K562 (cell line): ENCODE measurements around the gene ARPC1A. TPM values are rescaled to one million over a fixed set of nuclear protein-coding genes. Genes with fewer than 3 reads are reported as not detected.

Source experiments
- BRCA1 ChIP-seq, 2 experiments: fragments of 450-650 bp in 1 of 2; sonication (generic) in 1 of 2; formaldehyde crosslinking in 1 of 2; IDR thresholded peaks; 2 replicates each; pipeline versions ENCODE4 v1.5.0 to v1.6.1; 2017 to 2020; ENCODE audit warnings: mild to moderate bottlenecking in 1 of 2, missing genetic modification reagents in 1 of 2
- EP400 ChIP-seq: fragments of 450-650 bp; IDR thresholded peaks from 2 replicates; pipeline ENCODE4 v1.6.1; 2017; ENCODE audit warnings: antibody characterized with exemption, mild to moderate bottlenecking, moderate library complexity
- HMG20B ChIP-seq: fragments of 250-450 bp; sonication (Bioruptor Pico); IDR thresholded peaks from 2 replicates; pipeline ENCODE4 v1.5.0; 2021; ENCODE audit warnings: mild to moderate bottlenecking
- IRF2 ChIP-seq: sonication (generic); formaldehyde crosslinking; IDR thresholded peaks from 2 replicates; pipeline ENCODE4 v1.8.1; 2022; ENCODE audit warnings: mild to moderate bottlenecking, missing genetic modification reagents
- KLF10 ChIP-seq: fragments of 250-450 bp; sonication (Bioruptor Pico); IDR thresholded peaks from 2 replicates; pipeline ENCODE4 v1.6.1; 2021; ENCODE audit warnings: matching md5 sums
- MIER1 ChIP-seq: fragments of 450-650 bp; IDR thresholded peaks from 2 replicates; pipeline ENCODE4 v1.6.1; 2016; ENCODE audit warnings: antibody characterized with exemption, mild to moderate bottlenecking, low read depth
- RBM15 ChIP-seq: fragments of 200-400 bp; formaldehyde crosslinking; IDR thresholded peaks from 2 replicates; pipeline ENCODE4 v1.6.1; 2018; ENCODE audit warnings: mild to moderate bottlenecking, low read length, moderate library complexity; ENCODE audit not compliant: insufficient read depth
- ZNF133 ChIP-seq: fragments of 250-450 bp; sonication (Bioruptor Pico); IDR thresholded peaks from 2 replicates; pipeline ENCODE4 v1.4.0; 2020; ENCODE audit warnings: mild to moderate bottlenecking
- ZNF436 ChIP-seq: fragments of 250-450, 450-650 bp; sonication (Bioruptor Pico); formaldehyde crosslinking; IDR thresholded peaks from 2 replicates; pipeline ENCODE4 v1.7.0; 2020; ENCODE audit warnings: mild to moderate bottlenecking
- ZNF507 ChIP-seq: conservative IDR thresholded peaks from 2 replicates; pipeline ENCODE4 v1.6.1; 2017; ENCODE audit warnings: missing genetic modification characterization, missing compliant biosample characterization
- polyA plus RNA-seq, 8 experiments: library from polyadenylated mRNA; depleted of rRNA in 4 of 8; stranded (reverse) in 5 of 8; unstranded in 3 of 8; fragments of >200 nt; fragmentation: Nextera tagmentation in 2 of 8; fragmentation: Illumina TruSeq in 1 of 8; extraction: Ambion mirVana in 2 of 8; extraction: Trizol in 1 of 8; gene quantifications; 2 replicates each; pipeline versions ENCODE4 v1.2.1 to v1.2.3, GENCODE V29; 2011 to 2014; ENCODE audit warnings: inconsistent platforms in 1 of 8, missing spikeins in 1 of 8
- total RNA-seq, 7 experiments: library from RNA; depleted of rRNA in 6 of 7; stranded (reverse); fragments of >200 nt in 6 of 7; fragmentation: Illumina TruSeq in 2 of 7; extraction: Trizol in 2 of 7; gene quantifications; 2 replicates each; pipeline versions ENCODE4 v1.2.1 to v1.2.3, GENCODE V29; 2011 to 2021; ENCODE audit warnings: low replicate concordance in 1 of 7
- TF ChIP-seq, protein P1 (sequence below), 2 experiments: fragments of 450-650 bp; IDR thresholded peaks; 2 replicates each; pipeline ENCODE4 v1.6.1; 2016; ENCODE audit warnings: mild to moderate bottlenecking in 2 of 2, borderline replicate concordance in 1 of 2, low read depth in 1 of 2, moderate library complexity in 1 of 2
- TF ChIP-seq, protein P2 (sequence below): fragments of 250-450 bp; sonication (Bioruptor Pico); IDR thresholded peaks from 2 replicates; pipeline ENCODE4 v1.8.0; 2021; ENCODE audit warnings: moderate library complexity, mild to moderate bottlenecking, inconsistent platforms
- TF ChIP-seq, protein P3 (sequence below): fragments of 150-350 bp; conservative IDR thresholded peaks from 2 replicates; pipeline ENCODE4 v1.6.1; 2014; ENCODE audit warnings: low read length
- TF ChIP-seq, protein P4 (sequence below): fragments of 450-650 bp; IDR thresholded peaks from 2 replicates; pipeline ENCODE4 v1.6.1; 2016; ENCODE audit warnings: mild to moderate bottlenecking

The ARPC1A gene
- total and polyA plus RNA-seq, 9 of the 15 experiments (the other 6 are each of a cell fraction or from before 2014, with no cell fraction given): 39.5 to 151 (median 86.1) TPM

DNA sequence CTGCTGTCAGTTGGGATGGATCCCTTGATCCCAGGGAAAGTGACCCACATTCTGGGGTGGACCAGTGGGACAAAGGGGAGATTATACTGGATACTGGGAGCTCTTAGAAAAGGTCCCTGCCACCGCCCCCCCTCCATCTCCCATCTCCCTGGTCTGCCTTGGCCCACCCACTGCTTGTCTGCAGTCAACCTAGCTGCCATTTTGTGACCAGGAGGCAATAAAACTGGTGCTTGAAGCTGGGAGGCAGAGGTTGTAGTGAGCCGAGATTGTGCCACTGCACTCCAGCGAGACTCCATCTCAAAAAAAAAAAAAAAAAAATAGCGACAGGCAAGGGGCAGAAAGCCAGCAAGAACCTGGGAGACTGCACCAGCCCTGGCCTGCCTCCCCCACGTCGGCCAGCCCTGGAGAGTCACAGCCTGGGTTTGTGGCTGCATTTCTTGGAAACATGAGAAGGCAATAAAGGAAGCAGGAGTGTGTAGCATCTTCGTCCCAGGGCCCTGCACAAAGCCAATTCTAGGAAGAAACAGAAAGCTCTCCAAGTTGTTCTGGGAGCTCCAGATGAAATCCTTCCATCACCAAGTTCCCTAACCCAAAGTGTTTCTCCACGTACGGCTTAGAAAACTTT lies 44.2 kb downstream of the ARPC1A start (continued):
- TF ChIP-seq, protein P1, sequence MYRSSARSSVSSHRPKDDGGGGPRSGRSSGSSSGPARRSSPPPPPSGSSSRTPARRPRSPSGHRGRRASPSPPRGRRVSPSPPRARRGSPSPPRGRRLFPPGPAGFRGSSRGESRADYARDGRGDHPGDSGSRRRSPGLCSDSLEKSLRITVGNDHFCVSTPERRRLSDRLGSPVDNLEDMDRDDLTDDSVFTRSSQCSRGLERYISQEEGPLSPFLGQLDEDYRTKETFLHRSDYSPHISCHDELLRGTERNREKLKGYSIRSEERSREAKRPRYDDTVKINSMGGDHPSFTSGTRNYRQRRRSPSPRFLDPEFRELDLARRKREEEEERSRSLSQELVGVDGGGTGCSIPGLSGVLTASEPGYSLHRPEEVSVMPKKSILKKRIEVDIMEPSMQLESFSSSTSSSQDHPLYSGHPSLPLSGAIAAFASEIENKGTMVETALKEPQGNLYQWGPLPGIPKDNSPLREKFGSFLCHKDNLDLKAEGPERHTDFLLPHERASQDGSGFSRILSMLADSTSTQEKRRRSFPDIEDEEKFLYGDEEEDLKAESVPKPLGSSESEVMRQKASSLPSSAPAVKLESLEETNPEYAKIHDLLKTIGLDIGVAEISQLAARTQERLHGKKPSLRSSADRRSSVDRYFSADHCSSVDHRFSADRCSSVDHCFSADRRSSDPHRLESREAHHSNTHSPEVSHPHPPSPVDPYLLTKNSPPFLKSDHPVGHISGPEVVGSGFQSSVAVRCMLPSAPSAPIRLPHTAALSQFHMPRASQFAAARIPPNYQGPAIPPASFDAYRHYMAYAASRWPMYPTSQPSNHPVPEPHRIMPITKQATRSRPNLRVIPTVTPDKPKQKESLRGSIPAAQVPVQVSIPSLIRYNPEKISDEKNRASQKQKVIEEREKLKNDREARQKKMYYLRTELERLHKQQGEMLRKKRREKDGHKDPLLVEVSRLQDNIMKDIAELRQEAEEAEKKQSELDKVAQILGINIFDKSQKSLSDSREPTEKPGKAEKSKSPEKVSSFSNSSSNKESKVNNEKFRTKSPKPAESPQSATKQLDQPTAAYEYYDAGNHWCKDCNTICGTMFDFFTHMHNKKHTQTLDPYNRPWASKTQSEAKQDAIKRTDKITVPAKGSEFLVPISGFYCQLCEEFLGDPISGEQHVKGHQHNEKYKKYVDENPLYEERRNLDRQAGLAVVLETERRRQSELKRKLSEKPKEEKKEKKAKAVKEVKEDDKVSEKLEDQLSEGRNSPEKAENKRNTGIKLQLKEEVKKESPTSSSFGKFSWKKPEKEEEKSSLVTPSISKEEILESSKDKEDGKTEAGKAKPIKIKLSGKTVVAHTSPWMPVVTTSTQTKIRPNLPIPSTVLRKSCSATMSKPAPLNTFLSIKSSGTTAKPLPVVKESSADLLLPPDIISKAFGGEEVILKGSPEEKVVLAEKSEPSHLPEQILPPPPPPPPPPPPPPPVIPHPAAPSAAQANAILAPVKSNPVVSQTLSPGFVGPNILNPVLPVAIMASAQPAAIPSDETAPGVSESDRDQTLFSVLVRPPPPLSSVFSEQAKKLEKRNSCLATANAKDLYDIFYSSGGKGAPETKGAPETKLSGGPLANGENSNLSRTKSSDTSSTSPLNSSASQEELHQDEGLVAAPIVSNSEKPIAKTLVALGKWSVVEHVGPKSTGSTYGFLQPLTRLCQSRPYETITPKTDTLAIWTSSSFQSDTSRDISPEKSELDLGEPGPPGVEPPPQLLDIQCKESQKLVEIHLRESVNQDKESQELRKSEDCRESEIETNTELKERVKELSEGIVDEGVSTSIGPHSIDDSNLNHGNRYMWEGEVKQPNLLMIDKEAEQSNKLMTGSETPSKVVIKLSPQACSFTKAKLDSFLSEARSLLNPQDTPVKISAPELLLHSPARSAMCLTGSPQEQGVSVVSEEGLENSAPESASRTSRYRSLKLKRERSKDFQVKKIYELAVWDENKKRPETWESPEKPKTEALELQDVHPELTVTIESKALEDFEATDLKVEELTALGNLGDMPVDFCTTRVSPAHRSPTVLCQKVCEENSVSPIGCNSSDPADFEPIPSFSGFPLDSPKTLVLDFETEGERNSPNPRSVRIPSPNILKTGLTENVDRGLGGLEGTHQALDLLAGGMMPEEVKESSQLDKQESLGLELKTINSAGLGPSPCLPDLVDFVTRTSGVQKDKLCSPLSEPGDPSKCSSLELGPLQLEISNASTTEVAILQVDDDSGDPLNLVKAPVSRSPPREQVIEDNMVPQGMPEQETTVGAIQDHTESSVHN (IDR thresholded peaks at IDR 0.05; ENCODE audit: borderline replicate concordance in 1 of 2, low read depth in 1 of 2): 0 out of 4 replicates have a peak, but pooled peaks of 1 of the 2 experiments have one; percentile 20
- TF ChIP-seq, protein P2, sequence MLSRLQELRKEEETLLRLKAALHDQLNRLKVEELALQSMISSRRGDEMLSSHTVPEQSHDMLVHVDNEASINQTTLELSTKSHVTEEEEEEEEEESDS (CRISPR knock-in tag): no peak
- TF ChIP-seq ZNF507 (no peak), RBM15 (no peak), KLF10 (no peak), ZNF133 (CRISPR knock-in tag) (no peak), EP400 (peak; percentile 22; the same call in 1 of the 2 replicates), ZNF436 (CRISPR knock-in tag) (no peak), IRF2 (CRISPR knock-in tag) (no peak), MIER1 (no peak), HMG20B (CRISPR knock-in tag) (no peak), BRCA1 (IDR thresholded peaks at IDR 0.05) (no peak), BRCA1 (CRISPR knock-in tag; IDR thresholded peaks at IDR 0.05) (no peak)
- TF ChIP-seq, protein P3, sequence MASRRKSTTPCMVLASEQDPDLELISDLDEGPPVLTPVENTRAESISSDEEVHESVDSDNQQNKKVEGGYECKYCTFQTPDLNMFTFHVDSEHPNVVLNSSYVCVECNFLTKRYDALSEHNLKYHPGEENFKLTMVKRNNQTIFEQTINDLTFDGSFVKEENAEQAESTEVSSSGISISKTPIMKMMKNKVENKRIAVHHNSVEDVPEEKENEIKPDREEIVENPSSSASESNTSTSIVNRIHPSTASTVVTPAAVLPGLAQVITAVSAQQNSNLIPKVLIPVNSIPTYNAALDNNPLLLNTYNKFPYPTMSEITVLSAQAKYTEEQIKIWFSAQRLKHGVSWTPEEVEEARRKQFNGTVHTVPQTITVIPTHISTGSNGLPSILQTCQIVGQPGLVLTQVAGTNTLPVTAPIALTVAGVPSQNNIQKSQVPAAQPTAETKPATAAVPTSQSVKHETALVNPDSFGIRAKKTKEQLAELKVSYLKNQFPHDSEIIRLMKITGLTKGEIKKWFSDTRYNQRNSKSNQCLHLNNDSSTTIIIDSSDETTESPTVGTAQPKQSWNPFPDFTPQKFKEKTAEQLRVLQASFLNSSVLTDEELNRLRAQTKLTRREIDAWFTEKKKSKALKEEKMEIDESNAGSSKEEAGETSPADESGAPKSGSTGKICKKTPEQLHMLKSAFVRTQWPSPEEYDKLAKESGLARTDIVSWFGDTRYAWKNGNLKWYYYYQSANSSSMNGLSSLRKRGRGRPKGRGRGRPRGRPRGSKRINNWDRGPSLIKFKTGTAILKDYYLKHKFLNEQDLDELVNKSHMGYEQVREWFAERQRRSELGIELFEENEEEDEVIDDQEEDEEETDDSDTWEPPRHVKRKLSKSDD: no peak
- TF ChIP-seq, protein P4, sequence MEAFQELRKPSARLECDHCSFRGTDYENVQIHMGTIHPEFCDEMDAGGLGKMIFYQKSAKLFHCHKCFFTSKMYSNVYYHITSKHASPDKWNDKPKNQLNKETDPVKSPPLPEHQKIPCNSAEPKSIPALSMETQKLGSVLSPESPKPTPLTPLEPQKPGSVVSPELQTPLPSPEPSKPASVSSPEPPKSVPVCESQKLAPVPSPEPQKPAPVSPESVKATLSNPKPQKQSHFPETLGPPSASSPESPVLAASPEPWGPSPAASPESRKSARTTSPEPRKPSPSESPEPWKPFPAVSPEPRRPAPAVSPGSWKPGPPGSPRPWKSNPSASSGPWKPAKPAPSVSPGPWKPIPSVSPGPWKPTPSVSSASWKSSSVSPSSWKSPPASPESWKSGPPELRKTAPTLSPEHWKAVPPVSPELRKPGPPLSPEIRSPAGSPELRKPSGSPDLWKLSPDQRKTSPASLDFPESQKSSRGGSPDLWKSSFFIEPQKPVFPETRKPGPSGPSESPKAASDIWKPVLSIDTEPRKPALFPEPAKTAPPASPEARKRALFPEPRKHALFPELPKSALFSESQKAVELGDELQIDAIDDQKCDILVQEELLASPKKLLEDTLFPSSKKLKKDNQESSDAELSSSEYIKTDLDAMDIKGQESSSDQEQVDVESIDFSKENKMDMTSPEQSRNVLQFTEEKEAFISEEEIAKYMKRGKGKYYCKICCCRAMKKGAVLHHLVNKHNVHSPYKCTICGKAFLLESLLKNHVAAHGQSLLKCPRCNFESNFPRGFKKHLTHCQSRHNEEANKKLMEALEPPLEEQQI: no peak
